Mesodermal cell (in vitro differentiated cells): ENCODE results near the gene LIX1L.

Experiments
- H3K27ac ChIP-seq: 2 replicates; pipeline ENCODE4 v1.7.0; 2013; ENCODE audit warnings: mild to moderate bottlenecking, low read depth, low read length, moderate library complexity; ENCODE audit not compliant: severe bottlenecking
- H3K36me3 ChIP-seq: 2 replicates; pipeline ENCODE4 v1.7.1; 2013; ENCODE audit warnings: mild to moderate bottlenecking, low read length, moderate library complexity; ENCODE audit not compliant: control insufficient read depth, insufficient read depth
- H3K4me1 ChIP-seq: one replicate; pipeline ENCODE4 v1.7.1; 2013; ENCODE audit warnings: mild to moderate bottlenecking, low read length; ENCODE audit not compliant: insufficient read depth, control insufficient read depth, poor library complexity, severe bottlenecking
- H3K4me3 ChIP-seq: 2 replicates; pipeline ENCODE4 v1.7.0; 2013; ENCODE audit warnings: low read length, control low read depth, mild to moderate bottlenecking; ENCODE audit not compliant: insufficient read depth, poor library complexity, severe bottlenecking; ENCODE audit errors: extremely low read depth
- H3K9me3 ChIP-seq: 2 replicates; pipeline ENCODE4 v1.7.1; 2013; ENCODE audit warnings: mild to moderate bottlenecking, low read length, moderate library complexity; ENCODE audit not compliant: control insufficient read depth
- WGBS, 2 experiments: methylation state at CpG; one replicate each; pipeline ENCODE4 v1.1.5; 2013; ENCODE audit warnings: missing lambda C conversion rate in 2 of 2; ENCODE audit not compliant: insufficient coverage in 2 of 2; 5-methylcytosine and 5-hydroxymethylcytosine counted together

Gene LIX1L

DNA sequence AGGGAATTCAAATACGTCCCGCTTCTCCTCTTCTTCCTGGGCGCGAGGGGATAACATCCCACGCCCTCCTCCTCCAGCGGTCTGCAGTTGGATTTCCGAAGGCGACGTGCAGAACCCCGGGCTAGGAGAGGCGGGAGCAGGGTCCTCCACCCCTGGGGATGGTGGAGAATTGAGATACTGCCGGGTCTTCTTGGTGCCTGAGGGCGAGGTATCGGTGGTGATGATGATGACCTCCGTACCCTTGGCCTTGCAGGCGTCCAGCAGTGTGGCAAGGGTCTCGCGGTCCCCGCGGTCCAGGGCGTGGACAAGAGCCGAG lies 3.2 kb upstream of the LIX1L start:
- WGBS, 2 experiments = 1 to 3% methylated on average over 10 of the region's 22 CpGs
- Histone ChIP-seq H3K27ac (peak overlapping the region; percentile 70), H3K4me3 (peak overlapping the region; percentile 60), H3K36me3 (no peaks in the 10 kb centered on the region), H3K9me3 (no peaks in the 10 kb centered on the region), H3K4me1 (peaks cover 28% of the 10 kb centered on the region)

DNA sequence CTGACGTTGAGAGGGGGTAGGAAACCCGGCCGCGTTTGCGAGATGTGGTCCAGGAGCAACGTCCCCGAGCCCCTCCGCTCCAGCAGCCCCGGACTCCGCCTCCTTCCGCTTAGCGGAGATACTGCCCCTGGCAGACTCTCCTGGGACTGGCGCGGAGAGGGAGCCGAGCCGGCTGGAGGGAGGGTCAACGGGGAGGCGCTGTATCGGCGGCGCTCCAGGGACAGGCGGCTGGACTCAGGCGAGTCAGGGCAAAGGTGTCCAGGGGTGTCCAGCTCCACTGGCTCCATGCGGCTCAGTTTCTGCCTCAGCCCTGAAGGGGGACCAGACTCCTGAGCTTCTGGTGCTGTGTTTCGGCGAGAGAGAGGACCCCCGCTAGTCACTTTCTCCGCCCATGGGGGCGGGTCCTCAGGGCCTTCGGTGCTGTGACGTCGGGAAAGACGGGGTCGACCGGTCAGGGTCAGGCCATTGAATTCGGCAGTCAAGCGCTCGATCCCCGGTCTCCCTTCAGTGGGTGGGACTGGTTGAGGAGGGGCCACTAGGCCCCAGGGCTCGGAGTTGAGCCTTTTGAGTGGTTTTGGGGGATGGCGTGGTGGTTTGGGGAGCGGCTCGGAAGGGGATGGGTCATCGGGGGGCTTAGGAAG lies 2.8 kb upstream of the LIX1L start:
- H3K27ac ChIP-seq = peak overlapping the region; percentile 70
- H3K9me3 ChIP-seq = no peaks in the 10 kb centered on the region
- peaks cover 33% of the 10 kb centered on the region for H3K4me1 ChIP-seq
- peak overlapping the region; percentile 60 for H3K4me3 ChIP-seq
- H3K36me3 ChIP-seq = no peaks in the 10 kb centered on the region
- 0 to 1% methylated on average over 29 to 39 of the region's 44 CpGs for WGBS, 2 experiments

DNA sequence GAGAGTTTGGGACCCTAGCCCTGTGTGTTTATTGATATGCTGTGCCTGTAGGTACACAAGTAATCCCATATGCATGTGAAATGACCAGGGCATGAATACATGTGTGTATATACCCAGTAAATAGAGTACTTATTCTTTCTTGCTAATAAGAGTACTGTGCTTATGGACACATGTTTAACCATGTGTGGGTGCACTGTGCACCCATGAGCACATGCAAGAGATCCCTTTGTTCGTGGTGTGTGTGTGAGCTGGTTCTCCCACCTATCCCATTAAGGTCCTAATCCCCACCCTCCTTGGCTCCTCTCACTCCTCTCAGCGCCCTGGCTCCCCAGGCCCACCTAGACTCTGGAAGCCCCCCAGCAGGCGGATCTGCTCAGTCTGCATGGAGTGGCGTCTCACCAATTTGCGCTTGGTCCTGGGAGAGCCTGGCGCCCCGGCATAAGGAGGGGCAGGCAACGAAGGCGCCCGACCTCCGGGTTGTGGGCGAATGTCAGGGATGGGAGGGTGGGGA lies 2.2 kb upstream of the LIX1L start:
- Histone ChIP-seq H3K4me1 (peaks cover 39% of the 10 kb centered on the region), H3K36me3 (no peaks in the 10 kb centered on the region), H3K9me3 (no peaks in the 10 kb centered on the region), H3K27ac (no peak overlapping the region), H3K4me3 (peak overlapping the region; percentile 60)
- 8% methylated on average over 11 of the region's 12 CpGs; no CpG with 5 or more reads in 1 of the 2 experiments for WGBS, 2 experiments

DNA sequence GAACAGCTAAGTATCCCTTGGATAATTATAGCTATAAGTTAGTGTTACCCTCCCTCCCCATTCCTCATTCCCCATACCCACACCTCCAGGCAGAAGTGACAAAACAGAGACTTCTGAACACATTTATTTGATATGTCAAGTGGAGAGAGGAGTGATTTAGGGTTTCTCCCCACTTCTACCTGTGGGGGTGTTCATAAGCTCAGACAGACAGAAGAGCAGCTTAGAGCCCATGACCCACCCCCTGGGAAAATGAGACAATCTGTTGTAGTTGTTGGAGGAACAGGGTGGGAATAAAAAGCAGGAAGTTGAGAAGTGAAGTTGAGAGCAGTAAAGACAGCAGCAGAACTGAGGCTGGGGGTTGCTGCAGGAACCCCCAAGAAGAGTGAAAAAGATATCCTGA lies 1.5 kb upstream of the LIX1L start:
- Histone ChIP-seq H3K27ac (no peak overlapping the region), H3K4me3 (no peak overlapping the region), H3K4me1 (peaks cover 39% of the 10 kb centered on the region), H3K36me3 (peaks cover 6% of the 10 kb centered on the region), H3K9me3 (no peaks in the 10 kb centered on the region)

DNA sequence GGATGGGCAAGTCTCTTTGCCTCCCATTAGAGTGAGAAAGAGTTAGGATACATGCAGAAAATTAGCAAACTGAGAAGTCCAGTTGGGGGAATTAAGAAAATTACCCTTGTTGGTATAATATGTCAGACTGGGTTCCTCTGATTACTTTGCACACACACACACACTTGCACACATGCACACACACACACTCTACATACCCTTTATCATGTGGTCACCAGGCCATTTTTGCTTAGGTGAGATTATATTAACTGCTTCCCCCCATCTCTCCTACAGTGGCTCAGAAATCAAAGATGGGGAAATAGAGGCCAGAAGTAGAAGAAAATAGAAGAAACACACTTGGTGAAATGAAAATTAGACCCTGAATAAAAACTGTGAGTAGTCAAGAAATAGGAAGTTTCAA lies 917 bp upstream of the LIX1L start:
- Histone ChIP-seq H3K36me3 (peaks cover 10% of the 10 kb centered on the region), H3K4me1 (peaks cover 34% of the 10 kb centered on the region), H3K9me3 (no peaks in the 10 kb centered on the region), H3K4me3 (no peak overlapping the region), H3K27ac (no peak overlapping the region)

DNA sequence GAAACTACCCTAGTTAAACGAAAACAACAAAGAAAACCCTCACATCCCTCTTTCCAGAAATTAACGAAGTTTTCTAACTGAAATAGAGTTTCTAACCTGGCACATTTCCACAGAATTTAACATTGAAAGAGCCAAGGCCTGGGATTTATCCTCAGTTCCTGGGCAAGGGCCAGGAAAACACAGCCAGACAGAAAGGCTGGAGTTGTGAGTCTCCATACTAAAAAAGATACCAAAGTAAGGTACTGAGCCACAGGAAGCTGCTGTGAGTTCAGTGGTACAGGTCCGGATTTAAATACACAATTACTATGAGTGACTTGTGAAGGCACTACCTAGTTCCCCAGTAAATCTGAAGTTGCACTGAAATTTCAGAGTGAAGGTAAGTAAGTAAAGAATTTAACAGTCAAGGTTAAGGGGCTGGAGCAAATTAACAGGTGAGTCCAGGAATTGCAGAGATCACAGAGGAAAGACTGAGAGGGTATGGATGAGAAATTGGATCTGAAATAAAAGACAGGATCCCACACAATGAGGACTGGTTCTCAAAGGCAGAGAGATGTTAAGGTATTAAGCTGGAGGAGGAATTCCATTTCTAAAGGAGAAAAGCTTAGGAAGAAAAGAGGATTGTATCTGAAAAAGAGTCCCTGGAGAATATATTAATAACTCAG lies 905 bp downstream of the LIX1L start:
- H3K36me3 ChIP-seq = peaks cover 21% of the 10 kb centered on the region
- peak overlapping the region; percentile 48 for H3K27ac ChIP-seq
- peaks cover 20% of the 10 kb centered on the region for H3K4me1 ChIP-seq
- 48 to 57% methylated on average over 2 to 3 of the region's 3 CpGs for WGBS, 2 experiments
- peak overlapping the region; percentile 69 for H3K4me3 ChIP-seq
- no peaks in the 10 kb centered on the region for H3K9me3 ChIP-seq

DNA sequence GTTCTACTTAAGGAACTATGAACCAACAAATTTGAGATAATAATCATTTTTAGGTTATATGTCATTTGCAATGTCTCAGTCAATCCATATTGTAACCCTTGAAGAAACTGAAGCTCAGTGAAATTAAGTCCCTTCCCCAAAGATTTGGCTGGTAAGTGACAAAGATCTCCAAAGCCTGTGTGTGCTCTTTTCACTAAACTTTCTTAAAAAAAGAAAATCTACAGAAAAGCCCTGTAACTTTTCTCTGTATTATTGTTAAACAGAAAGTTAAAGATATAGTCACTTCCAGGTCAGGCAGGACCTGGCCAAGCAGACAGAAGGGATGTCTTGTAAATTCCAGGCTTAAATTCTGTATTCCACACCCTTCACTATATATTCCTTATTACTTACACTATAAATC lies 1.5 kb downstream of the LIX1L start:
- Histone ChIP-seq H3K4me1 (peaks cover 18% of the 10 kb centered on the region), H3K4me3 (peak overlapping the region; percentile 69), H3K27ac (no peak overlapping the region), H3K9me3 (no peaks in the 10 kb centered on the region), H3K36me3 (peaks cover 27% of the 10 kb centered on the region)

DNA sequence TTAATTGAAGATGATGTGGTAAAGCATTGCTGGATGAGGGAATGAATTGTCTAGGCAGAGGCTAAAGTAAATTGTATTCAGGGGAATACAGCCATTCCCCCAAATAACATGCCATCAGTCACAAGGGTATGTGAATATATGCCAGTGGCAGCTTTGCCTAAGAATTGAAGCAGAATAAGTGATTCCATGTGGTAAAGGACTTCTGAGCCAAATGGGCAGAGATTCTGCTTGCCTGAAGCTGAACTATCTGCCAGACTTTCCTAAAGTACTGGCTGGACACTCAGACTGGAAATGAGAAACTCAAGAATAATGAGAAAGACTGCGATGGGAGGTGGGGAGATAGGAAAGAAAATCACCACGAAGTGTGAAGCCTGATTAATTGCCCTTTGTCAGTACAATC lies 2.4 kb downstream of the LIX1L start:
- H3K4me1 ChIP-seq = peaks cover 18% of the 10 kb centered on the region
- H3K36me3 ChIP-seq = peaks cover 28% of the 10 kb centered on the region
- no peaks in the 10 kb centered on the region for H3K9me3 ChIP-seq
- peak overlapping the region; percentile 69 for H3K4me3 ChIP-seq
- no peak overlapping the region for H3K27ac ChIP-seq
- no CpG with 5 or more reads among the region's 2 CpGs for WGBS, 2 experiments

DNA sequence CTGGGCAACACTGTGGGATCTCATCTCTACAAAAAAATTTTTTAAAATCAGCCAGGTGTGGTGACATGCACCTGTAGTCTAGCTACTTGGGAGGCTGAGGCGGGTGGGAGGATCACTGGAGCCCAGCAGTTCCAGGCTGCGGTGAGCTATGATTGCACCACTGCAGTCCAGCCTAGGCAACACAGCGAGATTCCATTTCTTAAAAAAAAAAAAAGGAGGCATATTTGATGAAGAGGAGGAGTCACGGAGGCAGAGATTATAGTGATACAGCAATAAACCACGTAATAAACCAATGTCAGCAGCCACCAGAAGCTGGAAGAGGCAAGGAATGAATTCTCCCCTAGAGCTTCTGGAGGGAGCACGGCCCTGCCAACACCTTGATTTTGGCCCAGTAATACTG lies 4.0 kb downstream of the LIX1L start:
- Histone ChIP-seq H3K4me1 (peaks cover 18% of the 10 kb centered on the region), H3K36me3 (peaks cover 41% of the 10 kb centered on the region)

DNA sequence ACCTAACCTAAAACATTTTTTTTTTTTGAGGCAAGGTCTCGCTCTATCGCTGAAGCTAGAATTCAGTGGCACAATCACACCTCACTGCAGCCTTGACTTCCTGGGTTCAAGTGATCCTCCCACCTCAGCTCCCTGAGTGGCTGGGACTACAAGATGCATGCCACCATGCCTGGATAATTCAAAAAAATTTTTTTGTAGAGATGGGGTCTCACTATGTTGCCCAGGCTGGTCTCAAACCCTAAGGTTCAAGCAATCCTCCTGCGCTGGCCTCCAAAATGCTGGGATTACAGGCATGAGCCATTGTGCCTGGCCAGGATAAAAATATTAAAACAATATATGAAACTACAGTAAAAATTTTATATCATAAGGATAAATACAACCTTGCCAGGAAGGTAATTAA lies 4.9 kb downstream of the LIX1L start:
- WGBS, 2 experiments = 100% methylated on average over 2 of the region's 3 CpGs
- H3K9me3 ChIP-seq = no peaks in the 10 kb centered on the region
- H3K4me1 ChIP-seq = peaks cover 11% of the 10 kb centered on the region
- H3K36me3 ChIP-seq = peaks cover 50% of the 10 kb centered on the region
- H3K27ac ChIP-seq = no peak overlapping the region
- no peak overlapping the region for H3K4me3 ChIP-seq

More for the DNA sequence above, 4.0 kb downstream of the LIX1L start:
- no peak overlapping the region for H3K27ac ChIP-seq
- WGBS, 2 experiments = 95 to 98% methylated on average over 4 to 6 of the region's 6 CpGs
- no peak overlapping the region for H3K4me3 ChIP-seq
- no peaks in the 10 kb centered on the region for H3K9me3 ChIP-seq

DNA sequence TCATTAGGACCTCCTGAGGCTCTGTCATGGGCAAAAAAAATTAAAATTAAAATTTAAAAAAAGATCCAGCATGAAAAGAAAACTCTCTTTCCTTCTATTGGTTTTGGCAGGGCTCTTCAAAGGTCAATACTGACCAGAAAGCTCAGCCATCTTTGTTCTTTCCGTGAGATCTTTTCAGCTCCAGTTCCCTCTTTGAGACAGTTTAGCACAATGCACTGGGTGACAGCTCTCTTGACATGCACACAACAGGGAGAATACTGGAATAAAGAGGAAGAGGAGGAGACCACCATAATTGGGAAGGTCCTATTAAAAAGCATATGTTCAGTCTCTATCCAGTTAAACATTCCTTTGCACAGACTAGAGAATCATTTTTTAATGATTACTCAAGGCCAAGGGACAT lies 6.3 kb downstream of the LIX1L start:
- no peaks in the 10 kb centered on the region for H3K9me3 ChIP-seq
- WGBS, 2 experiments = 44 to 100% methylated on average over 1 of the region's 1 CpG
- peaks cover 63% of the 10 kb centered on the region for H3K36me3 ChIP-seq
- no peak overlapping the region for H3K4me3 ChIP-seq
- no peak overlapping the region for H3K27ac ChIP-seq
- H3K4me1 ChIP-seq = peaks cover 11% of the 10 kb centered on the region
